Natural killer cell (primary cell): Measurements from ENCODE around the gene RELA. TPM values are rescaled to one million over a fixed set of nuclear protein-coding genes. Genes with fewer than 3 reads are reported as not detected.

ENCODE experiments used
- ATAC-seq, 3 donors: fragments of 150-1000 bp in 2 of 3; fragments of 200-7000 bp in 1 of 3; cut with Tn5 transposase; 1 replicate in 1 of 3; 2 replicates in 2 of 3; pipeline ENCODE4 v1.10.0; 2021; ENCODE audit warnings: mild to moderate bottlenecking in 2 of 3, moderate library complexity in 2 of 3
- DNase-seq, 2 donors: peaks; one replicate each; pipeline versions ENCODE4 v3.0.0 to v3.0.0-alpha.2; 2013 to 2021; ENCODE audit warnings: mixed read lengths in 1 of 2
- H3K27ac ChIP-seq: one replicate; pipeline ENCODE4 v1.5.1; 2013; ENCODE audit warnings: mild to moderate bottlenecking, low read length
- H3K27me3 ChIP-seq: one replicate; pipeline ENCODE4 v1.6.1; 2013; ENCODE audit warnings: low read length; ENCODE audit not compliant: control insufficient read depth, insufficient read depth
- H3K36me3 ChIP-seq: one replicate; pipeline ENCODE4 v1.6.1; 2013; ENCODE audit warnings: low read length; ENCODE audit not compliant: control insufficient read depth, insufficient read depth
- H3K4me1 ChIP-seq: one replicate; pipeline ENCODE4 v1.6.1; 2013; ENCODE audit warnings: low read length; ENCODE audit not compliant: control insufficient read depth, insufficient read depth
- H3K4me3 ChIP-seq: one replicate; pipeline ENCODE4 v1.5.1; 2013; ENCODE audit warnings: low read length
- H3K9me3 ChIP-seq: one replicate; pipeline ENCODE4 v1.6.1; 2013; ENCODE audit warnings: low read length; ENCODE audit not compliant: control insufficient read depth, insufficient read depth
- H3K27ac Mint-ChIP-seq, 2 donors: one replicate each; pipeline ENCODE4 v1.8.0; 2022; ENCODE audit warnings: mild to moderate bottlenecking in 2 of 2, mixed read lengths in 2 of 2, moderate library complexity in 1 of 2
- H3K27me3 Mint-ChIP-seq, 2 donors: one replicate each; pipeline ENCODE4 v1.8.0; 2022; ENCODE audit warnings: low read depth in 2 of 2, mixed read lengths in 2 of 2
- H3K36me3 Mint-ChIP-seq: one replicate; pipeline ENCODE4 v1.8.0; 2022; ENCODE audit warnings: mixed read lengths
- H3K4me1 Mint-ChIP-seq, 2 donors: one replicate each; pipeline ENCODE4 v1.8.0; 2022; ENCODE audit warnings: mixed read lengths in 2 of 2
- H3K4me3 Mint-ChIP-seq: one replicate; pipeline ENCODE4 v1.8.0; 2022; ENCODE audit warnings: mild to moderate bottlenecking, moderate library complexity, mixed read lengths
- H3K9me3 Mint-ChIP-seq, 2 donors: one replicate each; pipeline ENCODE4 v1.8.0; 2022; ENCODE audit warnings: mixed read lengths in 2 of 2
- CTCF ChIP-seq: fragments of 200-600 bp; IDR thresholded peaks from one replicate; pipeline ENCODE4 v1.8.0; 2022; ENCODE audit warnings: antibody characterized with exemption
- WGBS: methylation state at CpG from one replicate; pipeline ENCODE4 v1.1.7; 2013; ENCODE audit warnings: missing lambda C conversion rate; ENCODE audit not compliant: insufficient coverage; 5-methylcytosine and 5-hydroxymethylcytosine counted together
- intact Hi-C: fragments of 100-400 bp; cut with micrococcal nuclease; formaldehyde crosslinking; loops from one replicate; pipeline ENCODE4 v1.14.2; 2022
- total RNA-seq, 4 donors: library from RNA; stranded (reverse); fragments of 120-200 nt in 1 of 4; gene quantifications; one replicate each; pipeline versions ENCODE4 v1.2.3 to v1.2.4, GENCODE V29; 2013 to 2022

RELA gene
- total RNA-seq, 3 donors from 2014 or later (not counting 1 experiment from before 2014, with no cell fraction given) = 319 to 380 (median 338) TPM

GRCh38 chr11:65612691-65613090, 50.0 kb downstream of the RELA start:
- H3K4me1 Mint-ChIP-seq = peaks cover 45 to 60% of the 10 kb centered on the region in 2 donors
- DNase-seq = no peak
- H3K36me3 ChIP-seq = peaks cover 20% of the 10 kb centered on the region
- H3K27ac ChIP-seq = peak overlapping the region; percentile 97
- no peaks in the 10 kb centered on the region for H3K27me3 ChIP-seq
- ATAC-seq = no peak
- H3K4me3 Mint-ChIP-seq = peak overlapping the region; percentile 88
- peak overlapping the region; percentile 96 to 97 for H3K27ac Mint-ChIP-seq
- 40% methylated on average over 7 of the region's 7 CpGs for WGBS
- H3K4me3 ChIP-seq = peak overlapping the region; percentile 86
- intact Hi-C loops = loop anchor here (5.0 kb wide), 1 partner anchor 390 kb away; the partner anchor contains the start of genes BANF1 and EIF1AD
- H3K36me3 Mint-ChIP-seq = no peaks in the 10 kb centered on the region
- no peaks in the 10 kb centered on the region for H3K9me3 ChIP-seq
- peaks cover 66% of the 10 kb centered on the region for H3K4me1 ChIP-seq
- TF ChIP-seq CTCF = no peak
- H3K27me3 Mint-ChIP-seq = no peaks in the 10 kb centered on the region
- no peaks in the 10 kb centered on the region for H3K9me3 Mint-ChIP-seq

- Histone ChIP-seq H3K9me3 (no peaks in the 10 kb centered on the region), H3K36me3 (peaks cover 17% of the 10 kb centered on the region), H3K4me1 (peaks cover 59% of the 10 kb centered on the region), H3K4me3 (no peak overlapping the region), H3K27me3 (no peaks in the 10 kb centered on the region), H3K27ac (peak overlapping the region; percentile 97)
- peaks cover 43 to 59% of the 10 kb centered on the region in 2 donors for H3K4me1 Mint-ChIP-seq
- H3K27me3 Mint-ChIP-seq = no peaks in the 10 kb centered on the region
- H3K27ac Mint-ChIP-seq = peak overlapping the region; percentile 96 to 97
- DNase-seq (no peak), ATAC-seq (no peak)
- TF ChIP-seq CTCF = no peak
- no peaks in the 10 kb centered on the region for H3K9me3 Mint-ChIP-seq
- intact Hi-C loops = loop anchor here (5.0 kb wide), 1 partner anchor 390 kb away; the partner anchor contains the start of genes BANF1 and EIF1AD
- WGBS = 69% methylated on average over 12 of the region's 12 CpGs
- H3K4me3 Mint-ChIP-seq = peak overlapping the region; percentile 88
- no peaks in the 10 kb centered on the region for H3K36me3 Mint-ChIP-seq
These were observed 50.7 kb downstream of the RELA start for GRCh38 chr11:65611758-65612603.

- ATAC-seq (no peak), DNase-seq (no peak)
- H3K4me3 Mint-ChIP-seq = peak overlapping the region; percentile 13
- peak overlapping the region; percentile 22 for H3K27ac ChIP-seq
- intact Hi-C loops = loop anchor here (5.0 kb wide), 1 partner anchor 391 kb away; the partner anchor contains the start of genes BANF1 and EIF1AD
- no peaks in the 10 kb centered on the region for H3K9me3 ChIP-seq
- peaks cover 51% of the 10 kb centered on the region for H3K4me1 ChIP-seq
- H3K9me3 Mint-ChIP-seq = no peaks in the 10 kb centered on the region
- no peaks in the 10 kb centered on the region for H3K36me3 Mint-ChIP-seq
- TF ChIP-seq CTCF = no peak
- H3K4me3 ChIP-seq = no peak overlapping the region
- peaks cover 23% of the 10 kb centered on the region for H3K36me3 ChIP-seq
- peak overlapping the region; percentile 96 to 97 for H3K27ac Mint-ChIP-seq
- no peaks in the 10 kb centered on the region for H3K27me3 ChIP-seq
- 38% methylated on average over 9 of the region's 10 CpGs for WGBS
- peaks cover 35 to 51% of the 10 kb centered on the region in 2 donors for H3K4me1 Mint-ChIP-seq
- no peaks in the 10 kb centered on the region for H3K27me3 Mint-ChIP-seq
These were observed 51.5 kb downstream of the RELA start for GRCh38 chr11:65611028-65611757.
